Endodermal cell (in vitro differentiated cells): ENCODE results near the gene SOD3. TPM values are rescaled to one million over a fixed set of nuclear protein-coding genes. Genes with fewer than 3 reads are reported as not detected.

Experiments used
- DNase-seq: peaks from one replicate; pipeline ENCODE4 v3.0.0-alpha.2; 2017
- H3K27ac ChIP-seq: 2 replicates; pipeline ENCODE4 v1.5.1; 2013; ENCODE audit warnings: mild to moderate bottlenecking, low read depth, low read length, moderate library complexity
- H3K27me3 ChIP-seq: 2 replicates; pipeline ENCODE4 v1.6.1; 2013; ENCODE audit warnings: mild to moderate bottlenecking, low read length, moderate library complexity; ENCODE audit not compliant: insufficient read depth, control insufficient read depth, poor library complexity, severe bottlenecking
- H3K36me3 ChIP-seq: 2 replicates; pipeline ENCODE4 v1.7.0; 2013; ENCODE audit warnings: mild to moderate bottlenecking, low read length, moderate library complexity; ENCODE audit not compliant: control insufficient read depth, insufficient read depth
- H3K4me1 ChIP-seq: one replicate; pipeline ENCODE4 v1.7.0; 2013; ENCODE audit warnings: low read length; ENCODE audit not compliant: control insufficient read depth, insufficient read depth
- H3K4me3 ChIP-seq: 2 replicates; pipeline ENCODE4 v1.5.1; 2013; ENCODE audit warnings: mild to moderate bottlenecking, low read length, moderate library complexity
- H3K9ac ChIP-seq: 2 replicates; pipeline ENCODE4 v1.6.1; 2013; ENCODE audit warnings: mild to moderate bottlenecking, low read length, moderate library complexity; ENCODE audit not compliant: poor library complexity, severe bottlenecking; ENCODE audit errors: extremely low read depth
- H3K9me3 ChIP-seq: 2 replicates; pipeline ENCODE4 v1.6.1; 2013; ENCODE audit warnings: mild to moderate bottlenecking, low read length, moderate library complexity; ENCODE audit not compliant: control insufficient read depth
- H3K27ac Mint-ChIP-seq: 2 replicates; pipeline ENCODE4 v1.8.0; 2020; ENCODE audit warnings: mixed read lengths
- H3K27me3 Mint-ChIP-seq: 2 replicates; pipeline ENCODE4 v1.8.0; 2021; ENCODE audit warnings: mild to moderate bottlenecking, mixed read lengths; ENCODE audit not compliant: insufficient read depth
- H3K36me3 Mint-ChIP-seq: 2 replicates; pipeline ENCODE4 v1.8.0; 2020; ENCODE audit warnings: low read depth, mixed read lengths
- H3K4me1 Mint-ChIP-seq: 2 replicates; pipeline ENCODE4 v1.8.0; 2020; ENCODE audit warnings: mixed read lengths
- H3K4me3 Mint-ChIP-seq: 2 replicates; pipeline ENCODE4 v1.8.0; 2020; ENCODE audit warnings: mild to moderate bottlenecking, moderate library complexity, mixed read lengths
- H3K9me3 Mint-ChIP-seq: 2 replicates; pipeline ENCODE4 v1.8.0; 2020; ENCODE audit warnings: mild to moderate bottlenecking, mixed read lengths
- CTCF ChIP-seq: fragments of 200-600 bp; sonication (generic); conservative IDR thresholded peaks from 2 replicates; pipeline ENCODE4 v1.5.0; 2021; ENCODE audit warnings: antibody characterized with exemption, mild to moderate bottlenecking
- WGBS, 2 experiments: methylation state at CpG; one replicate each; pipeline versions ENCODE4 v1.1.5 to v1.1.7; 2013; ENCODE audit warnings: missing lambda C conversion rate in 2 of 2, mixed read lengths in 1 of 2; ENCODE audit not compliant: insufficient coverage in 1 of 2, insufficient read length in 1 of 2; 5-methylcytosine and 5-hydroxymethylcytosine counted together
- total RNA-seq, 2 donors: library from RNA; stranded (reverse); fragmentation: NEBNext Ultra II Directional in 1 of 2; extraction: Animal tissue kit (Norgen Biotek cat#: 25700) in 1 of 2; gene quantifications; 2 replicates in 1 of 2; 3 replicates in 1 of 2; pipeline ENCODE4 v1.2.1, GENCODE V29; 2021

Gene SOD3
- total RNA-seq, 2 donors from 2014 or later: 5.7 to 8.7 TPM

GRCh38 chr4:24810871-24811631 is 15.7 kb downstream of the SOD3 start:
- WGBS, 2 experiments: 90 to 91% methylated on average over 4 to 6 of the region's 6 CpGs
- TF ChIP-seq CTCF: no peak
- Mint-ChIP-seq H3K36me3 (peaks cover 10% of the 10 kb centered on the region), H3K27ac (no peak overlapping the region), H3K4me3 (no peak overlapping the region), H3K4me1 (peaks cover 13% of the 10 kb centered on the region), H3K27me3 (peaks cover 14% of the 10 kb centered on the region), H3K9me3 (peaks cover 8% of the 10 kb centered on the region)
- Histone ChIP-seq H3K4me3 (no peak overlapping the region), H3K9ac (no peak overlapping the region), H3K4me1 (peaks cover 5% of the 10 kb centered on the region), H3K27me3 (no peaks in the 10 kb centered on the region), H3K9me3 (peaks cover 11% of the 10 kb centered on the region), H3K36me3 (no peaks in the 10 kb centered on the region), H3K27ac (no peak overlapping the region)
- no peak for DNase-seq

- H3K27me3 Mint-ChIP-seq: peaks cover 6% of the 10 kb centered on the region
- no peak for DNase-seq
- Histone ChIP-seq H3K9me3 (peaks cover 11% of the 10 kb centered on the region), H3K4me3 (no peak overlapping the region), H3K4me1 (peaks cover 5% of the 10 kb centered on the region), H3K27ac (no peak overlapping the region), H3K36me3 (no peaks in the 10 kb centered on the region), H3K27me3 (no peaks in the 10 kb centered on the region), H3K9ac (no peak overlapping the region)
- H3K27ac Mint-ChIP-seq: no peak overlapping the region
- no peak for TF ChIP-seq CTCF
- H3K9me3 Mint-ChIP-seq: peaks cover 8% of the 10 kb centered on the region
- no peak overlapping the region for H3K4me3 Mint-ChIP-seq
- peaks cover 11% of the 10 kb centered on the region for H3K4me1 Mint-ChIP-seq
- 94% methylated on average over 2 of the region's 2 CpGs; no CpG with 5 or more reads in 1 of the 2 experiments for WGBS, 2 experiments
- peaks cover 13% of the 10 kb centered on the region for H3K36me3 Mint-ChIP-seq
Measured at GRCh38 chr4:24813732-24814131, 18.4 kb downstream of the SOD3 start.

GRCh38 chr4:24816797-24817196 is 21.4 kb downstream of the SOD3 start:
- WGBS, 2 experiments: 87 to 93% methylated on average over 7 to 18 of the region's 18 CpGs
- H3K4me3 ChIP-seq: no peak overlapping the region
- Mint-ChIP-seq H3K4me1 (peaks cover 11% of the 10 kb centered on the region), H3K27ac (no peak overlapping the region), H3K9me3 (peaks cover 8% of the 10 kb centered on the region), H3K36me3 (peaks cover 11% of the 10 kb centered on the region), H3K4me3 (no peak overlapping the region), H3K27me3 (peaks cover 2% of the 10 kb centered on the region)
- peaks cover 5% of the 10 kb centered on the region for H3K4me1 ChIP-seq
- peaks cover 10% of the 10 kb centered on the region for H3K9me3 ChIP-seq
- H3K27me3 ChIP-seq: no peaks in the 10 kb centered on the region
- no peak for DNase-seq
- no peak for TF ChIP-seq CTCF
- H3K9ac ChIP-seq: no peak overlapping the region
- no peak overlapping the region for H3K27ac ChIP-seq
- no peaks in the 10 kb centered on the region for H3K36me3 ChIP-seq
